ENCODE measurements around the gene ZP3.
"Not testable (repeated sequence)": the region's sequence is repeated elsewhere in the genome, so short reads cannot be mapped to it uniquely, and the experiment has no call there.

Gene ZP3

DNA sequence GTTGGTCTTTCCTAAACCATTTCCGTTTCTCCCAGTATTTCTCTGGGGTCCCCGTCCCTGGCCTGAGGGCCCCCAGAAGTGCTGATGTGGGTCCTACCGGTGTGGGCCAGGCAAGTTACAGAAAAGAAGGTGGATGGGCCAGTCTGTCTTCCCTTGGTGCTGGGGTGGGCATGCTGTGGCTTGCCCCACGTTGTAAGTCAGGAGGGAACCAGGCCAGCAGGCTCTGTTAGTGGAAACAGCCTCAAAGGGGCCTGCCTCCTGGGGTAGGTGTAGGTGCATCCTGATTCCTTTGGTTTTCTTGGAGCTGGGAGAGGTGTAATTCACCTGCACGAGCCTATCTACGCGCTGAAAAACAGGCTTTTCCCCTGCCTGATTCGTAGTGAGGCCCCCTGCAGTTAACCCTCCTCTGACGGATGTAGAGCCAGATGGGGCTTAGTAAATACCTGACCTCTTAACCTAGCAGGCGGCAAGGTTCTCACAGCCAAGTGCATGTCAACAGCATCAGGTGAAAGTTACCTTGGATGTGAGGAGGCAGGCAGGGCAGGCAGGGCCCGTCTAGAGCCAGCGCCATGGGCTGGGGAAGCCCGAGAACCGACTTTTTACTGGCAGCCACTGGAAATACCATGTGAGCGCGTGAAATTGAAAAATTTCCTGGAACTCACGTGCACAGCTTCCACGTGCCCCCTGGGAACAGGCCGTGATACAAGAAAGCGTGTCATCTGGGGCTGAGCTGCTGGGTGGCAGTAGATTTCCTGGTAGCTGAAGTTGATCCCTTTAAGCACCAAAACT is 61.3 kb downstream of the ZP3 start:
- DNase-seq: not testable (repeated sequence)

DNA sequence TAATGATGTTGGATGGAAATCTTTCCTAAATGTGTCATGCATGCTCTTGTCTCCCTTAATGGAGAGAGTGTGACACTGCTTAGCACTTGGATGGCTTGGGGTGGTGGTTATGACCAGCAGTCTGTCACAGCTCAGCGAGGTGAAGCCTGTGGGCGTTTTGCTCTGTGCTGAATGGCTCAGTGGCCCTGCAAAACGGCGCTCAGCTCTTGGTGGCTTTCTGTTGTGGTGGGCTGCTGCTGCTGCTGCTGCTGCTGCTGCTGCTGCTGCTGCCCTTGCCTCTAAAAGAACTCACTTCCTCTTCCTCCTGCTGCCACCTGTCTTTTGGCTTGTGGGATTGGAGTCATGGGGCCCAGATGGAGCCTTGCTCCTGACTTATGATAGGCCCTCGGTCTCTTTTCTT is 61.9 kb downstream of the ZP3 start:
- DNase-seq: not testable (repeated sequence)

DNA sequence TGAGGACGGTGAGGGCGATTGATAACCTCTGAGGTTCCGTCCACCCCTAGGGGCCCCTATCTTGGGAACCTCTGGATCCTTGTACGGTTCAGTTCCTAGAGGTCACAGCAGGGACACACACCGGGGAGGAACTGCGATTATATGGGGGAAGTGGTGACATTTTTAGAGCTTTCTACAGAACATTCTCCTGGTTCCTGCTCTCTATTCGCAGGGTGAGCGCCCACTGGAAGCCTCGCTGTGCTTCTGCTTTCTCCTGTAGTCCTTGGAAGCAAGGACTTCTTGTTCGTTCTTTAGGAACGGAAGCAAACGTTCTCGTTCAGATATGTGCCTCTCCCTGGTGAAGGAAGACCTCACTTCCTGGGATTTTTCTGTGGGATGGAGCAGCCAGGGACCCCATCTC is 63.2 kb downstream of the ZP3 start:
- not testable (repeated sequence) for DNase-seq
